H1 (cell line): Measurements from ENCODE around the gene SSBP3. TPM values are rescaled to one million over a fixed set of nuclear protein-coding genes. Genes with fewer than 3 reads are reported as not detected.

Experiments used
- ASH2L ChIP-seq: fragments of 200-600, 300-600 bp; sonication (generic); IDR thresholded peaks from one replicate; pipeline ENCODE4 v1.7.1; 2017; ENCODE audit warnings: low read length
- CHD7 ChIP-seq: fragments of 300-600 bp; sonication (generic); IDR thresholded peaks from 2 replicates; pipeline ENCODE4 v1.7.1; 2012; ENCODE audit warnings: low read length, moderate library complexity, mild to moderate bottlenecking, inconsistent platforms; ENCODE audit not compliant: insufficient replicate concordance
- EP300 ChIP-seq, 2 experiments: IDR thresholded peaks; 1 replicate in 1 of 2; 2 replicates in 1 of 2; pipeline ENCODE4 v1.6.1; 2011 to 2012; ENCODE audit warnings: low read depth in 2 of 2, low read length in 2 of 2, mild to moderate bottlenecking in 2 of 2, borderline replicate concordance in 1 of 2, inconsistent platforms in 1 of 2, moderate library complexity in 1 of 2
- USF2 ChIP-seq: IDR thresholded peaks from 2 replicates; pipeline ENCODE4 v1.6.1; 2011; ENCODE audit warnings: low read length, improper control_type of control experiment
- polyA plus RNA-seq, 7 experiments: library from polyadenylated mRNA; depleted of rRNA in 3 of 7; stranded (reverse) in 5 of 7; unstranded in 2 of 7; fragments of >200 nt in 5 of 7; fragments of 200-250 nt in 2 of 7; gene quantifications; 1 replicate in 5 of 7; 2 replicates in 1 of 7; 4 replicates in 1 of 7; pipeline versions ENCODE4 v1.2.1 to v1.2.3, GENCODE V29; 2011 to 2013; ENCODE audit warnings: missing spikeins in 2 of 7, mixed read lengths in 2 of 7
- total RNA-seq: library from RNA; stranded (reverse); fragmentation: NEBNext Ultra II Directional; extraction: Animal tissue kit (Norgen Biotek cat#: 25700); gene quantifications from 2 replicates; pipeline ENCODE4 v1.2.1, GENCODE V29; 2021

Gene SSBP3
- total and polyA plus RNA-seq, 2 of the 8 experiments (the other 6 are each of a cell fraction or from before 2014, with no cell fraction given): 99.7 to 133 TPM

GRCh38 chr1:54370287-54370989, 35.8 kb downstream of the SSBP3 start (continued):
- TF ChIP-seq EP300 (IDR thresholded peaks at IDR 0.05; ENCODE audit: borderline replicate concordance in 1 of 2, low read depth in 2 of 2, low read length in 2 of 2) (no peak), USF2 (no peak), ASH2L (no peak), CHD7 (no peak)
